Nephron progenitor cell (in vitro differentiated cells): ENCODE measurements around the gene DOCK11.
A peak's percentile ranks its signal among the peaks of the same experiment; 100 is the strongest.
"Not testable (repeated sequence)": the region's sequence is repeated elsewhere in the genome, so short reads cannot be mapped to it uniquely, and the experiment has no call there.

ENCODE experiments used
- DNase-seq: peaks from one replicate; pipeline ENCODE4 v3.0.0; 2021
- H3K27ac Mint-ChIP-seq: 2 replicates; pipeline ENCODE4 v1.8.0; 2021; ENCODE audit warnings: mild to moderate bottlenecking, moderate library complexity, mixed read lengths
- H3K27me3 Mint-ChIP-seq: 2 replicates; pipeline ENCODE4 v1.8.0; 2021; ENCODE audit warnings: mild to moderate bottlenecking, low read depth, mixed read lengths; ENCODE audit not compliant: poor library complexity
- H3K36me3 Mint-ChIP-seq: 2 replicates; pipeline ENCODE4 v1.8.0; 2021; ENCODE audit warnings: low read depth, mixed read lengths
- H3K4me1 Mint-ChIP-seq: 2 replicates; pipeline ENCODE4 v1.8.0; 2021; ENCODE audit warnings: mixed read lengths
- H3K4me3 Mint-ChIP-seq: 2 replicates; pipeline ENCODE4 v1.8.0; 2021; ENCODE audit warnings: mild to moderate bottlenecking, moderate library complexity, mixed read lengths
- H3K9me3 Mint-ChIP-seq: 2 replicates; pipeline ENCODE4 v1.8.0; 2021; ENCODE audit warnings: mild to moderate bottlenecking, moderate library complexity, mixed read lengths
- CTCF ChIP-seq: fragments of 200-600 bp; sonication (generic); IDR thresholded peaks from 2 replicates; pipeline ENCODE4 v1.5.0; 2021; ENCODE audit warnings: antibody characterized with exemption

Gene DOCK11

GRCh38 chrX:118570209-118570608 lies 74.6 kb downstream of the DOCK11 start:
- Mint-ChIP-seq H3K4me3 (no peak overlapping the region), H3K4me1 (peaks cover 11% of the 10 kb centered on the region), H3K9me3 (peaks cover 29% of the 10 kb centered on the region), H3K36me3 (peaks cover 69% of the 10 kb centered on the region), H3K27me3 (no peaks in the 10 kb centered on the region), H3K27ac (no peak overlapping the region)
- DNase-seq = no peak
- TF ChIP-seq CTCF = no peak

GRCh38 chrX:118571836-118572235 lies 76.2 kb downstream of the DOCK11 start:
- no peak for TF ChIP-seq CTCF
- H3K27ac Mint-ChIP-seq = no peak overlapping the region

GRCh38 chrX:118574666-118575065 lies 79.1 kb downstream of the DOCK11 start:
- no peak for TF ChIP-seq CTCF
- Mint-ChIP-seq H3K27ac (no peak overlapping the region), H3K4me1 (peaks cover 20% of the 10 kb centered on the region), H3K4me3 (no peak overlapping the region), H3K36me3 (peaks cover 48% of the 10 kb centered on the region), H3K9me3 (peaks cover 23% of the 10 kb centered on the region), H3K27me3 (no peaks in the 10 kb centered on the region)
- no peak for DNase-seq

More at GRCh38 chrX:118571836-118572235, 76.2 kb downstream of the DOCK11 start:
- DNase-seq = no peak
- Mint-ChIP-seq H3K4me3 (no peak overlapping the region), H3K27me3 (no peaks in the 10 kb centered on the region), H3K36me3 (peaks cover 62% of the 10 kb centered on the region), H3K4me1 (peaks cover 11% of the 10 kb centered on the region), H3K9me3 (peaks cover 29% of the 10 kb centered on the region)

GRCh38 chrX:118577041-118577440 lies 81.4 kb downstream of the DOCK11 start:
- TF ChIP-seq CTCF = no peak
- Mint-ChIP-seq H3K4me3 (no peak overlapping the region), H3K4me1 (peaks cover 15% of the 10 kb centered on the region), H3K9me3 (peaks cover 19% of the 10 kb centered on the region), H3K36me3 (peaks cover 38% of the 10 kb centered on the region), H3K27me3 (peaks cover 3% of the 10 kb centered on the region), H3K27ac (no peak overlapping the region)
- DNase-seq = no peak

GRCh38 chrX:118579417-118579816 lies 83.8 kb downstream of the DOCK11 start:
- peaks cover 3% of the 10 kb centered on the region for H3K27me3 Mint-ChIP-seq
- DNase-seq = no peak
- no peak for TF ChIP-seq CTCF
- no peak overlapping the region for H3K4me3 Mint-ChIP-seq
- H3K36me3 Mint-ChIP-seq = peaks cover 32% of the 10 kb centered on the region
- peaks cover 15% of the 10 kb centered on the region for H3K4me1 Mint-ChIP-seq
- peaks cover 21% of the 10 kb centered on the region for H3K9me3 Mint-ChIP-seq
- peak overlapping the region; percentile 43 for H3K27ac Mint-ChIP-seq

GRCh38 chrX:118582926-118583325 lies 87.3 kb downstream of the DOCK11 start:
- H3K9me3 Mint-ChIP-seq = peaks cover 40% of the 10 kb centered on the region
- H3K36me3 Mint-ChIP-seq = peaks cover 59% of the 10 kb centered on the region

More at GRCh38 chrX:118582926-118583325, 87.3 kb downstream of the DOCK11 start:
- DNase-seq, H3K4me3 Mint-ChIP-seq, H3K27me3 Mint-ChIP-seq, H3K27ac Mint-ChIP-seq: not testable (repeated sequence)
- peaks cover 11% of the 10 kb centered on the region for H3K4me1 Mint-ChIP-seq
